Astrocyte (in vitro differentiated cells and primary cell): ENCODE measurements around the gene FERMT3. TPM values are rescaled to one million over a fixed set of nuclear protein-coding genes. Genes with fewer than 3 reads are reported as not detected.

Experiments
- DNase-seq: peaks from one replicate; pipeline ENCODE4 v3.0.0-alpha.2; 2010; ENCODE audit warnings: low read depth
- FAIRE-seq: peaks from 2 replicates; lab custom pipeline; 2011; peaks lifted over from hg19 to GRCh38; lab: Jason Lieb, UNC
- H2AFZ ChIP-seq: 2 replicates; pipeline ENCODE4 v1.6.0; 2012; ENCODE audit warnings: low read depth, low read length, inconsistent platforms
- H3K27ac ChIP-seq: 2 replicates; pipeline ENCODE4 v1.5.1; 2011; ENCODE audit warnings: low read depth, low read length, inconsistent platforms
- H3K27me3 ChIP-seq: 2 replicates; pipeline ENCODE4 v1.6.0; 2011; ENCODE audit warnings: low read length, inconsistent platforms; ENCODE audit not compliant: insufficient read depth
- H3K36me3 ChIP-seq: 2 replicates; pipeline ENCODE4 v1.5.1; 2011; ENCODE audit warnings: low read length, inconsistent platforms; ENCODE audit not compliant: insufficient read depth
- H3K4me1 ChIP-seq: 2 replicates; pipeline ENCODE4 v1.5.1; 2011; ENCODE audit warnings: low read length, inconsistent platforms; ENCODE audit not compliant: insufficient read depth
- H3K4me2 ChIP-seq: 2 replicates; pipeline ENCODE4 v1.6.0; 2012; ENCODE audit warnings: low read length, inconsistent platforms
- H3K4me3 ChIP-seq: 2 replicates; pipeline ENCODE4 v1.5.1; 2011; ENCODE audit warnings: low read depth, mild to moderate bottlenecking, low read length, inconsistent platforms; ENCODE audit not compliant: insufficient read depth
- H3K79me2 ChIP-seq: 2 replicates; pipeline ENCODE4 v1.6.0; 2012; ENCODE audit warnings: mild to moderate bottlenecking, low read length, inconsistent platforms; ENCODE audit not compliant: insufficient read depth
- H3K9ac ChIP-seq: 2 replicates; pipeline ENCODE4 v1.6.0; 2012; ENCODE audit warnings: mild to moderate bottlenecking, low read length, inconsistent platforms
- H3K9me3 ChIP-seq: 2 replicates; pipeline ENCODE4 v1.5.1; 2012; ENCODE audit warnings: low read depth, mild to moderate bottlenecking, low read length, inconsistent platforms; ENCODE audit not compliant: insufficient read depth
- H4K20me1 ChIP-seq: 2 replicates; pipeline ENCODE4 v1.6.0; 2012; ENCODE audit warnings: low read length, inconsistent platforms; ENCODE audit not compliant: insufficient read depth
- H3K27ac Mint-ChIP-seq: one replicate; pipeline ENCODE4 v1.8.0; 2021; ENCODE audit warnings: mild to moderate bottlenecking, mixed read lengths; ENCODE audit not compliant: unreplicated experiment
- H3K27me3 Mint-ChIP-seq: one replicate; pipeline ENCODE4 v1.8.0; 2021; ENCODE audit warnings: low read depth, mixed read lengths; ENCODE audit not compliant: unreplicated experiment
- H3K36me3 Mint-ChIP-seq: one replicate; pipeline ENCODE4 v1.8.0; 2021; ENCODE audit warnings: low read depth, mixed read lengths; ENCODE audit not compliant: unreplicated experiment
- H3K4me1 Mint-ChIP-seq: one replicate; pipeline ENCODE4 v1.8.0; 2021; ENCODE audit warnings: low read depth, mixed read lengths; ENCODE audit not compliant: unreplicated experiment
- H3K4me3 Mint-ChIP-seq: one replicate; pipeline ENCODE4 v1.8.0; 2021; ENCODE audit warnings: mild to moderate bottlenecking, moderate library complexity, mixed read lengths; ENCODE audit not compliant: unreplicated experiment
- H3K9me3 Mint-ChIP-seq: one replicate; pipeline ENCODE4 v1.8.0; 2021; ENCODE audit warnings: mild to moderate bottlenecking, mixed read lengths; ENCODE audit not compliant: unreplicated experiment
- CTCF ChIP-seq: IDR thresholded peaks from 2 replicates; pipeline ENCODE4 v1.5.1; 2011; ENCODE audit warnings: low read depth, mild to moderate bottlenecking, inconsistent platforms, low read length, moderate library complexity; ENCODE audit not compliant: insufficient read depth
- EZH2 ChIP-seq: IDR thresholded peaks from 2 replicates; pipeline ENCODE4 v1.6.1; 2012; ENCODE audit warnings: mild to moderate bottlenecking, low read length, inconsistent platforms; ENCODE audit not compliant: insufficient read depth
- total RNA-seq: library from RNA; stranded (reverse); gene quantifications from 2 replicates; pipeline ENCODE4 v1.2.1, GENCODE V29; 2021

The FERMT3 gene
- total RNA-seq, 1 donor from 2014 or later = 1.3 TPM

- H3K9ac ChIP-seq = peak overlapping the region; percentile 85
- H3K9me3 ChIP-seq = no peaks in the 10 kb centered on the region
- no peak overlapping the region for H3K27ac ChIP-seq
- FAIRE-seq (no peak), DNase-seq (no peak)
- no peak overlapping the region for H3K27ac Mint-ChIP-seq
- H3K4me1 ChIP-seq = peaks cover 38% of the 10 kb centered on the region
- H3K4me1 Mint-ChIP-seq = peaks cover 15% of the 10 kb centered on the region
- no peaks in the 10 kb centered on the region for H3K27me3 ChIP-seq
- no peaks in the 10 kb centered on the region for H3K36me3 ChIP-seq
- no peaks in the 10 kb centered on the region for H3K9me3 Mint-ChIP-seq
- H3K4me2 ChIP-seq = peak overlapping the region; percentile 99
- H3K36me3 Mint-ChIP-seq = no peaks in the 10 kb centered on the region
- H3K27me3 Mint-ChIP-seq = no peaks in the 10 kb centered on the region
- peaks cover 3% of the 10 kb centered on the region for H4K20me1 ChIP-seq
- peak overlapping the region; percentile 89 for H3K4me3 ChIP-seq
- no peak overlapping the region for H2AFZ ChIP-seq
- TF ChIP-seq CTCF = no peak
- no peak for TF ChIP-seq EZH2
- H3K79me2 ChIP-seq = peaks cover 32% of the 10 kb centered on the region
- peak overlapping the region; percentile 83 for H3K4me3 Mint-ChIP-seq
Measured at GRCh38 chr11:64227405-64227956, 21.0 kb downstream of the FERMT3 start.

GRCh38 chr11:64229090-64229743 is 22.7 kb downstream of the FERMT3 start:
- Histone ChIP-seq H3K4me2 (peak overlapping the region; percentile 100), H3K36me3 (no peaks in the 10 kb centered on the region), H3K4me1 (peaks cover 34% of the 10 kb centered on the region), H3K27ac (no peak overlapping the region), H2AFZ (no peak overlapping the region), H3K27me3 (no peaks in the 10 kb centered on the region), H4K20me1 (peaks cover 3% of the 10 kb centered on the region), H3K9ac (peak overlapping the region; percentile 85), H3K9me3 (no peaks in the 10 kb centered on the region), H3K79me2 (peaks cover 32% of the 10 kb centered on the region), H3K4me3 (no peak overlapping the region)
- H3K9me3 Mint-ChIP-seq = no peaks in the 10 kb centered on the region
- peak overlapping the region; percentile 53 for H3K27ac Mint-ChIP-seq
- TF ChIP-seq CTCF = no peak
- TF ChIP-seq EZH2 = no peak
- no peak for FAIRE-seq
- H3K4me3 Mint-ChIP-seq = peak overlapping the region; percentile 69
- no peak for DNase-seq
- no peaks in the 10 kb centered on the region for H3K36me3 Mint-ChIP-seq
- peaks cover 11% of the 10 kb centered on the region for H3K4me1 Mint-ChIP-seq
- H3K27me3 Mint-ChIP-seq = no peaks in the 10 kb centered on the region

GRCh38 chr11:64229744-64230170 is 23.2 kb downstream of the FERMT3 start:
- peak overlapping the region; percentile 100 for H3K4me2 ChIP-seq
- H3K27me3 ChIP-seq = no peaks in the 10 kb centered on the region
- H2AFZ ChIP-seq = peak overlapping the region; percentile 57
- Mint-ChIP-seq H3K27me3 (no peaks in the 10 kb centered on the region), H3K9me3 (no peaks in the 10 kb centered on the region), H3K27ac (peak overlapping the region; percentile 53), H3K36me3 (no peaks in the 10 kb centered on the region), H3K4me3 (peak overlapping the region; percentile 85), H3K4me1 (peaks cover 11% of the 10 kb centered on the region)
- DNase-seq (no peak), FAIRE-seq (no peak)
- no peak for TF ChIP-seq EZH2
- no peak for TF ChIP-seq CTCF
- no peaks in the 10 kb centered on the region for H3K9me3 ChIP-seq
- H3K79me2 ChIP-seq = peaks cover 32% of the 10 kb centered on the region
- H3K36me3 ChIP-seq = no peaks in the 10 kb centered on the region
- no peak overlapping the region for H3K27ac ChIP-seq
- peak overlapping the region; percentile 85 for H3K9ac ChIP-seq
- H3K4me3 ChIP-seq = peak overlapping the region; percentile 74
- H3K4me1 ChIP-seq = peaks cover 31% of the 10 kb centered on the region
- H4K20me1 ChIP-seq = peaks cover 3% of the 10 kb centered on the region
